ENCODE results near the gene CHIT1. TPM values are rescaled to one million over a fixed set of nuclear protein-coding genes. Genes with fewer than 3 reads are reported as not detected.

Gene CHIT1
- total and polyA plus RNA-seq, 2 of the 8 experiments (the other 6 are each of a cell fraction or from before 2014, with no cell fraction given): not detected

DNA sequence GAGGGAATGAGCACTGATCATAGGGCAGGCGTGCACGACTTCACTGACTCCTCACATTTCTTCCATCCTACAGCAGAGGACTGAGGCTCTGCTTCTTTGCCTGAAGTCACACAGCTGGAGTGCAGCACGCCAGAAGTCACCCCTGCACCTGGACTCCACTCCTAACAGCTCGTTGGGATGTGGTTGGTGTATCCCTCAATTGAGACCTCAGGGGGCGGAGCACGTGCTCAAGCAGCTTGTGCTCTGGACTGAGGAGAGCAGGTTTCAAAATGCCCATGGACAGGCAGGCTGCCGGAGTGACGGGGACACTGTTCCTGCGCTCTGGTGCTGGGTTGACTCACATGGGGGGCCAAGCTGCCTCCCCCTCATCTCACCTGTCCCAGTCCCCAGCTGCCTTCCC, 13.9 kb downstream of the CHIT1 start:
- FAIRE-seq: no peak

More for the DNA sequence above, 13.9 kb downstream of the CHIT1 start:
- Histone ChIP-seq H4K8ac (ENCODE audit: extremely low read depth, insufficient read depth, low read length) (no peak overlapping the region), H3K79me2 (ENCODE audit: control insufficient read depth in 1 of 2, insufficient read depth in 2 of 2, low read length in 2 of 2) (no peaks in the 10 kb centered on the region), H3K27me3 (replicated peaks in 1 of 4; ENCODE audit: control insufficient read depth in 3 of 4, extremely low read depth in 1 of 4, insufficient read depth in 3 of 4, low read length in 3 of 4) (no peaks in the 10 kb centered on the region), H2BK5ac (ENCODE audit: low read depth, low read length) (no peak overlapping the region), H2BK20ac (ENCODE audit: low read length) (no peak overlapping the region), H3K14ac (ENCODE audit: insufficient read length) (no peak overlapping the region), H3K23me2 (ENCODE audit: low read depth, low read length) (no peaks in the 10 kb centered on the region), H3K9ac (replicated peaks in 1 of 4; ENCODE audit: extremely low read depth in 1 of 4, low read depth in 3 of 4, low read length in 3 of 4) (no peak overlapping the region), H2AFZ (ENCODE audit: low read length) (0 out of 2 replicates have a peak overlapping the region, but pooled peaks have one; percentile 8), H3K18ac (ENCODE audit: extremely low read depth, low read length) (no peak overlapping the region), H3K4ac (replicated peaks; ENCODE audit: insufficient read length, low read depth, low read length) (no peak overlapping the region), H2AK5ac (ENCODE audit: low read depth, low read length) (no peak overlapping the region), H3K4me2 (ENCODE audit: insufficient read depth in 1 of 2, low read depth in 2 of 2, low read length in 2 of 2) (no peak overlapping the region; a peak in 1 of 4 replicates), H3K56ac (replicated peaks; ENCODE audit: insufficient read length, low read depth, low read length) (no peak overlapping the region), H2BK120ac (replicated peaks; ENCODE audit: low read depth, low read length) (no peak overlapping the region), H3K27ac (ENCODE audit: low read depth, low read length) (no peak overlapping the region), H3K9me3 (ENCODE audit: insufficient read depth in 2 of 2, low read depth in 1 of 2, low read length in 1 of 2) (no peaks in the 10 kb centered on the region), H3K79me1 (ENCODE audit: low read depth, low read length) (no peaks in the 10 kb centered on the region), H4K20me1 (replicated peaks in 1 of 2; ENCODE audit: control insufficient read depth in 1 of 2, insufficient read depth in 2 of 2, low read length in 2 of 2) (no peaks in the 10 kb centered on the region), H4K5ac (ENCODE audit: insufficient read length, low read depth, low read length) (no peak overlapping the region), H2BK15ac (ENCODE audit: low read length) (peak overlapping the region; percentile 68; the same call in 1 of the 2 replicates), H3K4me1 (replicated peaks in 1 of 4; ENCODE audit: control insufficient read depth in 3 of 4, insufficient read depth in 4 of 4, low read length in 3 of 4) (peaks cover 0 to 12% (median 11%) of the 10 kb centered on the region in 4 experiments; a peak in 6 of 7 replicates), H2BK12ac (ENCODE audit: low read depth, low read length) (no peak overlapping the region), H3K23ac (ENCODE audit: insufficient read length) (no peak overlapping the region), H4K91ac (replicated peaks; ENCODE audit: insufficient read length, low read length) (no peak overlapping the region), H3K36me3 (ENCODE audit: control insufficient read depth in 2 of 4, insufficient read depth in 4 of 4, low read length in 3 of 4) (no peaks in the 10 kb centered on the region), H3K4me3 (ENCODE audit: extremely low read depth in 1 of 4, insufficient read depth in 2 of 4, low read depth in 3 of 4, low read length in 4 of 4) (no peak overlapping the region)
- no peak for DNase-seq (ENCODE audit: low read depth in 1 of 2, low spot score in 2 of 2)
- POLR2A ChIA-PET (ENCODE audit: partially characterized antibody): interaction anchor here (1.0 to 1.5 kb wide), 7 partner anchors 10 to 198 kb away, joined by 3 to 4 read pairs (median 3); no protein-coding TSS in a partner anchor
- TF ChIP-seq, protein P1, sequence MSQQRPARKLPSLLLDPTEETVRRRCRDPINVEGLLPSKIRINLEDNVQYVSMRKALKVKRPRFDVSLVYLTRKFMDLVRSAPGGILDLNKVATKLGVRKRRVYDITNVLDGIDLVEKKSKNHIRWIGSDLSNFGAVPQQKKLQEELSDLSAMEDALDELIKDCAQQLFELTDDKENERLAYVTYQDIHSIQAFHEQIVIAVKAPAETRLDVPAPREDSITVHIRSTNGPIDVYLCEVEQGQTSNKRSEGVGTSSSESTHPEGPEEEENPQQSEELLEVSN (IDR thresholded peaks at IDR 0.05): peak; percentile 26; the same call in 1 of the 2 replicates
- TF ChIP-seq SAP30 (IDR thresholded peaks at IDR 0.05; ENCODE audit: insufficient read depth, insufficient replicate concordance, low read length): no peak
- TF ChIP-seq, protein P2, sequence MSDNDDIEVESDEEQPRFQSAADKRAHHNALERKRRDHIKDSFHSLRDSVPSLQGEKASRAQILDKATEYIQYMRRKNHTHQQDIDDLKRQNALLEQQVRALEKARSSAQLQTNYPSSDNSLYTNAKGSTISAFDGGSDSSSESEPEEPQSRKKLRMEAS (IDR thresholded peaks at IDR 0.05): peak; percentile 44; the same call in 1 of the 2 replicates
- 85% methylated on average over 9 of the region's 9 CpGs; no CpG with 5 or more reads in 1 of the 2 experiments for WGBS, 2 experiments (ENCODE audit: extremely low coverage in 1 of 2, insufficient coverage in 1 of 2, insufficient read length in 1 of 2, insufficient replicate concordance in 2 of 2, low coverage in 1 of 2, low lambda C conversion rate in 2 of 2, missing lambda C conversion rate in 1 of 2)
- CTCF ChIA-PET (ENCODE audit: partially characterized antibody): interaction anchor here (0.6 to 18.1 kb wide), 44 partner anchors 9 to 448 kb away, joined by 3 to 479 read pairs (median 15); partner anchors contain the start of genes ADORA1, CHI3L1, CHIT1 and MYBPH

Measured in H1 (cell line).